ENCODE results near the gene CRYGS.

CRYGS gene

GRCh38 chr3:186589121-186589520 lies 44.9 kb upstream of the CRYGS start:
- no peak for TF ChIP-seq SIN3A (IDR thresholded peaks at IDR 0.05; ENCODE audit: borderline replicate concordance, insufficient read depth, low read length)
- no peak for TF ChIP-seq REST (IDR thresholded peaks at IDR 0.05; ENCODE audit: insufficient read depth in 1 of 2, low read depth in 2 of 2, low read length in 2 of 2)
- TF ChIP-seq FOXP2 (optimal IDR thresholded peaks at IDR 0.05; ENCODE audit: borderline replicate concordance, extremely low read depth, extremely low read length, insufficient read depth) = no peak
- TF ChIP-seq POLR2AphosphoS5 (IDR thresholded peaks at IDR 0.05; ENCODE audit: low read depth, low read length) = no peak
- no peak for TF ChIP-seq TAF1 (IDR thresholded peaks at IDR 0.05; ENCODE audit: borderline replicate concordance, insufficient read depth, low read length)

GRCh38 chr3:186588632-186589031 lies 44.5 kb upstream of the CRYGS start:
- TF ChIP-seq TAF1 (IDR thresholded peaks at IDR 0.05; ENCODE audit: borderline replicate concordance, insufficient read depth, low read length) (no peak), SIN3A (IDR thresholded peaks at IDR 0.05; ENCODE audit: borderline replicate concordance, insufficient read depth, low read length) (no peak), FOXP2 (optimal IDR thresholded peaks at IDR 0.05; ENCODE audit: borderline replicate concordance, extremely low read depth, extremely low read length, insufficient read depth) (no peak), POLR2AphosphoS5 (IDR thresholded peaks at IDR 0.05; ENCODE audit: low read depth, low read length) (no peak), REST (IDR thresholded peaks at IDR 0.05; ENCODE audit: insufficient read depth in 1 of 2, low read depth in 2 of 2, low read length in 2 of 2) (no peak)

- TF ChIP-seq FOXP2 (optimal IDR thresholded peaks at IDR 0.05; ENCODE audit: borderline replicate concordance, extremely low read depth, extremely low read length, insufficient read depth) (no peak), REST (IDR thresholded peaks at IDR 0.05; ENCODE audit: insufficient read depth in 1 of 2, low read depth in 2 of 2, low read length in 2 of 2) (no peak)
These were observed 43.0 kb upstream of the CRYGS start for GRCh38 chr3:186587183-186587582.

- TF ChIP-seq TAF1 (IDR thresholded peaks at IDR 0.05; ENCODE audit: borderline replicate concordance, insufficient read depth, low read length) (no peak), FOXP2 (optimal IDR thresholded peaks at IDR 0.05; ENCODE audit: borderline replicate concordance, extremely low read depth, extremely low read length, insufficient read depth) (no peak), SIN3A (IDR thresholded peaks at IDR 0.05; ENCODE audit: borderline replicate concordance, insufficient read depth, low read length) (no peak), REST (IDR thresholded peaks at IDR 0.05; ENCODE audit: insufficient read depth in 1 of 2, low read depth in 2 of 2, low read length in 2 of 2) (no peak), POLR2AphosphoS5 (IDR thresholded peaks at IDR 0.05; ENCODE audit: low read depth, low read length) (no peak)
These were observed 39.7 kb upstream of the CRYGS start for GRCh38 chr3:186583831-186584230.

- no peak for TF ChIP-seq SIN3A (IDR thresholded peaks at IDR 0.05; ENCODE audit: borderline replicate concordance, insufficient read depth, low read length)
- TF ChIP-seq REST (IDR thresholded peaks at IDR 0.05; ENCODE audit: insufficient read depth in 1 of 2, low read depth in 2 of 2, low read length in 2 of 2) = no peak
- TF ChIP-seq POLR2AphosphoS5 (IDR thresholded peaks at IDR 0.05; ENCODE audit: low read depth, low read length) = no peak
- no peak for TF ChIP-seq TAF1 (IDR thresholded peaks at IDR 0.05; ENCODE audit: borderline replicate concordance, insufficient read depth, low read length)
- TF ChIP-seq FOXP2 (optimal IDR thresholded peaks at IDR 0.05; ENCODE audit: borderline replicate concordance, extremely low read depth, extremely low read length, insufficient read depth) = no peak
These were observed 38.4 kb upstream of the CRYGS start for GRCh38 chr3:186582541-186582940.
